ENCODE measurements around the gene ELFN1. TPM values are rescaled to one million over a fixed set of nuclear protein-coding genes. Genes with fewer than 3 reads are reported as not detected.

The ELFN1 gene
- total RNA-seq, 1 donor from 2014 or later: 4.3 TPM

DNA sequence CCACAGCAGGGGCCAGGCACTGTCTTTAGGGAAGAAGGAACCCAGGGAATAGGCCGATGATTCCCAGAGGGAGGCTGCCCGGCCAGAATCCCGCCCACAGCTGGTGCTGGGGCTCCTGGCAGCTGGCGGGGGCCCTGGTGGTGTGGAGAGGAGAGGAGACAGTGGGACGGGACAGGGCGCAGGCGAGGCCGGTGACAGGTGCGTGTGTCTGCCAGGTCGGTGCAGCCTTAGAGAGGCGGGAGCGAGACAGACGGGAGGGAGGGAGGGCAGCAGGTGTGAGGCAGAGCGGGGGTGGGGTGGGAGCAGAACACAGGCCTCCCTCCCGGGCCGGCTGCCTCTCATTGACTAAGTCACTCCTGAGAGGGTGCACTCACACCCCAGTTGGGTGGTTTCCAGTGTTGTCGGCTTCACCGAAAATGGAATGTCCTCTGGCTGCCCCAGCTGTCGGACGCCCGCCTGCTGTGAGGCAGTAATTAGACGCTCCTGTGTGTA lies 55.2 kb downstream of the ELFN1 start:
- intact Hi-C loops (cut with DNase I): no loop called here
- no peaks in the 10 kb centered on the region for H3K27me3 ChIP-seq
- H3K27ac ChIP-seq: no peak overlapping the region
- H3K4me1 ChIP-seq: no peaks in the 10 kb centered on the region
- DNase-seq (no peak), ATAC-seq (peak; percentile 47)
- peaks cover 7% of the 10 kb centered on the region for H3K9me3 ChIP-seq
- no peak overlapping the region for H3K4me3 ChIP-seq
- TF ChIP-seq, protein P1, sequence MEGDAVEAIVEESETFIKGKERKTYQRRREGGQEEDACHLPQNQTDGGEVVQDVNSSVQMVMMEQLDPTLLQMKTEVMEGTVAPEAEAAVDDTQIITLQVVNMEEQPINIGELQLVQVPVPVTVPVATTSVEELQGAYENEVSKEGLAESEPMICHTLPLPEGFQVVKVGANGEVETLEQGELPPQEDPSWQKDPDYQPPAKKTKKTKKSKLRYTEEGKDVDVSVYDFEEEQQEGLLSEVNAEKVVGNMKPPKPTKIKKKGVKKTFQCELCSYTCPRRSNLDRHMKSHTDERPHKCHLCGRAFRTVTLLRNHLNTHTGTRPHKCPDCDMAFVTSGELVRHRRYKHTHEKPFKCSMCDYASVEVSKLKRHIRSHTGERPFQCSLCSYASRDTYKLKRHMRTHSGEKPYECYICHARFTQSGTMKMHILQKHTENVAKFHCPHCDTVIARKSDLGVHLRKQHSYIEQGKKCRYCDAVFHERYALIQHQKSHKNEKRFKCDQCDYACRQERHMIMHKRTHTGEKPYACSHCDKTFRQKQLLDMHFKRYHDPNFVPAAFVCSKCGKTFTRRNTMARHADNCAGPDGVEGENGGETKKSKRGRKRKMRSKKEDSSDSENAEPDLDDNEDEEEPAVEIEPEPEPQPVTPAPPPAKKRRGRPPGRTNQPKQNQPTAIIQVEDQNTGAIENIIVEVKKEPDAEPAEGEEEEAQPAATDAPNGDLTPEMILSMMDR (IDR thresholded peaks at IDR 0.05): no peak
- H3K36me3 ChIP-seq: no peaks in the 10 kb centered on the region

DNA sequence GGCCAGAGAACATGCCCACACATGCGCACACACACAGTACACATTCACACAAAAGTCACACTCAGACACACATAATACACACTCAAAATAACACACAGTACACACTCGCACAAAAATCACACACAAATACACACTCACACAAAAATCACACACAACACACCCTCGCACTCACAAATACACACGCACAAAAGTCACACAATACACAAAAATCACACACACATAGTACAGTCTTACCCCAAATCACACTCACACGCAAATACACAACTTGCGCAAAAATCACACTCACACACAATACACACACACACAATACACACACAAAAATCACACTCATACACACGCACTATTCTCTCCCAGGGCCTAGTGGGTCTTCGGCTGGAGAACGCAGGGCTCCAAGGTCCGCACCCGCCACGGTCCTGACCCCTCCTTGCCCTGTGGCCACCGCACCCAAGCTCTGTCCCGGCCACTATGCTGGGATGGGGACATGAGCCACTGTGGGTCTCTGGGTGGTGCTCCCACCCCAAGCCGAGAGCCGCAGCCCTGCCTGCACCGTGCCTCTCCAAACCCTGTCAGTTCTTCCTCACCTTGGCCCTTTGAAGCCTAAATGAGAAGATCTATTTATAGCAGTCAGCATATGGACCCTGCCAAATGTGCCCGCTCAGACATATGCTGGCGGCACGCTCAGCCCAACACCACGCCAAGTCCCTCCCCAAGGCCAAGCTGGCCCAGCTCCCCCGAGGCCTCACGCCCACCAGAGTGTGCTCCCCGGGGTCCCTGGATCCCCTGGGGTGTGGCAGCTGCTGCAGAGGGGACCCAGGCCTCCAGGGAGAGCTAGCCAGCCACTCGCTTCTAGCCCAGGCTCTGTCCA lies 55.9 kb downstream of the ELFN1 start:
- no peak overlapping the region for H3K27ac ChIP-seq
- no peak overlapping the region for H3K4me3 ChIP-seq
- ATAC-seq (no peak), DNase-seq (no peak)
- H3K4me1 ChIP-seq: no peaks in the 10 kb centered on the region
- no peaks in the 10 kb centered on the region for H3K36me3 ChIP-seq
- H3K9me3 ChIP-seq: peaks cover 7% of the 10 kb centered on the region
- intact Hi-C loops (cut with DNase I): no loop called here
- TF ChIP-seq, protein P1 (IDR thresholded peaks at IDR 0.05): no peak
- H3K27me3 ChIP-seq: no peaks in the 10 kb centered on the region

DNA sequence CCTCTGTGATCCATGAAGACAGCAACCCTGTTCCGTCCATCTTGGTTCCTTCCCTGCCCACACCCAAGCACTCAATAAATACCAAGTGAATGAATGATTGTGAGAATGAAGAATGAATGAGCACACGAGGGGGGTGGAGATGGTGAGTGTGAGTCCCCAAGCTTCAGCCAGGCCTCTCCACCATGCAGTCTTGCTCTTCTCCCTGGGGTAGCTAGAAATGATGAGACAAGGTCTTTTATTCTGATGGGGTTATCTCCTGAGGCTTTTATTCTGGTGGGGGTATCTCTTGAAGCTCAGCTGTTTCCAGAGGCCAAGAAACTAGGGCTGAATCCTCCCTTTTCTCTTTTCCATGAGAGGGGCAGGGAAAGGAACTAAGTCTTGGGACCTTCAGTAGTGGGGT lies 57.0 kb downstream of the ELFN1 start:
- TF ChIP-seq, protein P1 (IDR thresholded peaks at IDR 0.05): no peak
- intact Hi-C loops (cut with DNase I): no loop called here
- DNase-seq (no peak), ATAC-seq (no peak)
- Histone ChIP-seq H3K27me3 (no peaks in the 10 kb centered on the region), H3K9me3 (peaks cover 7% of the 10 kb centered on the region), H3K36me3 (no peaks in the 10 kb centered on the region), H3K27ac (no peak overlapping the region), H3K4me1 (no peaks in the 10 kb centered on the region), H3K4me3 (no peak overlapping the region)

DNA sequence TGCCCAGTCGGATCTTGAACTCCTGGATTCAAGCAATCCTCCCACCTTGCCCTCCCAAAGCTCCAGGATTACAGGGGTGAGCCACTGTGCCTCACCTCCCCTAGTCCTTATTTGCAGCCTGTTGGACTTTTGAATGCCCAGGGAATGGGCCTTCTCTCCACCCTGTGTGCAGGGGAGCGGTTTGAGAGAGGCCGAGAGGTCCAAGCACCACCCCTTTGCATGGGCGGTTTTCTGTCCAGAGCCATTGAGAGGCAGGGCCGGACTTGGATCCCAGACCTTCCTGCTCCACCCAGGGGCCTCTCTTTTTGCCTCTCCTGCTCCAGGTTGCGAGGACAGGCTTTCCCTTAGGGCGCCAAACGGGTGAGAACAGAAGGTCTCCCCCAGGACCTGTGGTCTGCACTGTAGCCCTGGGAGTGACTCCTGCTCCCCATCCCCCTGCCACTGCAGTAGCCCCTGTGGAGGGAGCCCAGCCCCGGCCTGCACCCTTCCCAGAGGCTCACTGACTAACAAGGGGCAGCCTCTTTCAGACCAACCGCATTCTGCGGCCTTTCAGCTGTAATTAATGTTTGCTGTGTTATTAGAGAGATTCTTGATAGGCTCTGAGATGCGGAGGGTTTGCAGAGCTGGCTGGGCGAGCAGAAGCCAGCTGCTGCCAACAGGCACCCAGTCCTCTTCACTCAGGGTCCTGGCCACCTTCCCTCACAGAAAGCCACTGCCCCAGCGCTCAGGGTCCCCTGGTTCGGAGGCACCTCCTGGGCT lies 57.9 kb downstream of the ELFN1 start:
- intact Hi-C loops (cut with DNase I): no loop called here

DNA sequence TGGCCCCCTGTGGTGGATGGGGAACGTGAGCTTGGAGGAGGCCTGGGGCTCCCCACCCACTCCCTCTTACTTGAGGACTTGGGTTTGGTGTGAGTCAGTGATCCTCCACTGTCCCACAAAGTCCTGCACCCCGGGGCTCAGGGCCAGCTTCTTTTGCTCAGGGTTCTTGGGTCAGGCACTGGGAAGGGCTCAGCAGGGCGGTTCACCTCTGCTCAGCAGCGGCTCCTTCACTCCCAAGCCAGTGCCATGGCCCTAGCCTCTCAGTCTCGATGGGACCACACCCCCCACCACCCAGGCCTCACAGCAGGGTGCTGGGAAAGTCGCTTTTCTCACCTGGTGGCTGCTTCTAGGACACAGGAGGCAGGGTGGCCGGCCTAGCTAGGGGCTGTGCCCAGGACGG lies 59.1 kb downstream of the ELFN1 start:
- no peak for DNase-seq
- no peak overlapping the region for H3K27ac ChIP-seq
- TF ChIP-seq, protein P1 (IDR thresholded peaks at IDR 0.05): no peak
- intact Hi-C loops (cut with DNase I): no loop called here
- H3K9me3 ChIP-seq: peaks cover 7% of the 10 kb centered on the region
- no peaks in the 10 kb centered on the region for H3K27me3 ChIP-seq
- no peak overlapping the region for H3K4me3 ChIP-seq
- no peak for ATAC-seq
- H3K4me1 ChIP-seq: no peaks in the 10 kb centered on the region
- H3K36me3 ChIP-seq: no peaks in the 10 kb centered on the region

More for the DNA sequence above, 57.9 kb downstream of the ELFN1 start:
- H3K4me3 ChIP-seq: no peak overlapping the region
- no peaks in the 10 kb centered on the region for H3K27me3 ChIP-seq
- no peaks in the 10 kb centered on the region for H3K36me3 ChIP-seq
- no peak overlapping the region for H3K27ac ChIP-seq
- peaks cover 7% of the 10 kb centered on the region for H3K9me3 ChIP-seq
- DNase-seq (no peak), ATAC-seq (no peak)
- TF ChIP-seq, protein P1 (IDR thresholded peaks at IDR 0.05): no peak
- no peaks in the 10 kb centered on the region for H3K4me1 ChIP-seq
